Left ventricle myocardium inferior (tissue), 1 donor: Measurements from ENCODE around the gene RAD9A. TPM values are rescaled to one million over a fixed set of nuclear protein-coding genes. Genes with fewer than 3 reads are reported as not detected.

Experiments
- DNase-seq: peaks from one replicate; pipeline ENCODE4 v3.0.0-alpha.2; 2020
- H3K27ac ChIP-seq: fragments of 200-600 bp; replicated peaks from 2 replicates; pipeline ENCODE4 v1.8.0; 2021
- H3K27me3 ChIP-seq: fragments of 200-600 bp; 2 replicates; pipeline ENCODE4 v1.8.0; 2021; ENCODE audit warnings: low read depth
- H3K36me3 ChIP-seq: fragments of 200-600 bp; 2 replicates; pipeline ENCODE4 v1.8.0; 2021
- H3K4me1 ChIP-seq: fragments of 200-600 bp; 2 replicates; pipeline ENCODE4 v1.8.0; 2021
- H3K4me3 ChIP-seq: fragments of 200-600 bp; 2 replicates; pipeline ENCODE4 v1.8.0; 2021; ENCODE audit warnings: mild to moderate bottlenecking, moderate library complexity
- H3K9me3 ChIP-seq: fragments of 200-600 bp; replicated peaks from 2 replicates; pipeline ENCODE4 v1.8.0; 2021
- CTCF ChIP-seq: fragments of 200-600 bp; IDR thresholded peaks from 2 replicates; pipeline ENCODE4 v1.8.0; 2021; ENCODE audit warnings: antibody characterized with exemption, mild to moderate bottlenecking, borderline replicate concordance
- intact Hi-C: fragments of 100-400 bp; cut with micrococcal nuclease; formaldehyde crosslinking; loops from one replicate; pipeline ENCODE4 v1.11.0; 2022
- total RNA-seq: library from RNA; stranded (reverse); fragmentation: NEBNext Ultra II Directional; extraction: Animal tissue kit (Norgen Biotek cat#: 25700); gene quantifications from one replicate; pipeline ENCODE4 v1.2.1, GENCODE V29; 2021
- donor health status: DM: no; HTN: yes; CAD: no; lungs with severe emphysema.

Gene RAD9A
- total RNA-seq, 1 donor from 2014 or later, result 7.0 TPM

- H3K4me1 ChIP-seq, result peaks cover 16% of the 10 kb centered on the region
- no peaks in the 10 kb centered on the region for H3K36me3 ChIP-seq
- no peak overlapping the region for H3K27ac ChIP-seq
- intact Hi-C loops, result no loop called here
- no peaks in the 10 kb centered on the region for H3K9me3 ChIP-seq
- H3K4me3 ChIP-seq, result no peak overlapping the region
- peaks cover 53% of the 10 kb centered on the region for H3K27me3 ChIP-seq
- no peak for TF ChIP-seq CTCF
- DNase-seq, result no peak
Measured at GRCh38 chr11:67407688-67408163, 15.9 kb downstream of the RAD9A start.

GRCh38 chr11:67408437-67409200, 16.8 kb downstream of the RAD9A start:
- no peak for TF ChIP-seq CTCF
- Histone ChIP-seq H3K9me3 (no peaks in the 10 kb centered on the region), H3K4me1 (peaks cover 9% of the 10 kb centered on the region), H3K27ac (no peak overlapping the region), H3K36me3 (no peaks in the 10 kb centered on the region), H3K4me3 (no peak overlapping the region), H3K27me3 (peaks cover 62% of the 10 kb centered on the region)
- no peak for DNase-seq
- intact Hi-C loops, result no loop called here

- no peak overlapping the region for H3K27ac ChIP-seq
- intact Hi-C loops, result no loop called here
- no peaks in the 10 kb centered on the region for H3K36me3 ChIP-seq
- H3K9me3 ChIP-seq, result no peaks in the 10 kb centered on the region
- H3K27me3 ChIP-seq, result peaks cover 68% of the 10 kb centered on the region
- peaks cover 8% of the 10 kb centered on the region for H3K4me1 ChIP-seq
- TF ChIP-seq CTCF, result no peak
- no peak overlapping the region for H3K4me3 ChIP-seq
- DNase-seq, result no peak
Measured at GRCh38 chr11:67409261-67409666, 17.5 kb downstream of the RAD9A start.

GRCh38 chr11:67409781-67410368, 18.1 kb downstream of the RAD9A start:
- Histone ChIP-seq H3K27me3 (peaks cover 73% of the 10 kb centered on the region), H3K36me3 (no peaks in the 10 kb centered on the region), H3K4me3 (no peak overlapping the region), H3K27ac (no peak overlapping the region), H3K9me3 (no peaks in the 10 kb centered on the region), H3K4me1 (peaks cover 9% of the 10 kb centered on the region)
- intact Hi-C loops, result no loop called here
- no peak for DNase-seq
- no peak for TF ChIP-seq CTCF

- no peak for DNase-seq
- Histone ChIP-seq H3K27me3 (peaks cover 73% of the 10 kb centered on the region), H3K9me3 (no peaks in the 10 kb centered on the region), H3K4me3 (no peak overlapping the region), H3K27ac (no peak overlapping the region), H3K4me1 (peaks cover 14% of the 10 kb centered on the region), H3K36me3 (no peaks in the 10 kb centered on the region)
- no peak for TF ChIP-seq CTCF
- intact Hi-C loops, result no loop called here
Measured at GRCh38 chr11:67410369-67410831, 18.6 kb downstream of the RAD9A start.
